Upper lobe of left lung (tissue), 4 donors: ENCODE results near the gene EIF4EBP3.

Experiments used
- POLR2A ChIP-seq, 4 donors: fragments of 450-650 bp; IDR thresholded peaks; one replicate each; pipeline ENCODE4 v1.5.1; 2016 to 2017; ENCODE audit warnings: antibody characterized with exemption in 4 of 4, mild to moderate bottlenecking in 2 of 4
- POLR2AphosphoS5 ChIP-seq, 2 donors: sonication (generic); formaldehyde crosslinking; IDR thresholded peaks; one replicate each; pipeline ENCODE4 v1.5.1; 2017; ENCODE audit warnings: antibody characterized with exemption in 2 of 2
- TF ChIP-seq, protein P1 (sequence below), 6 experiments: fragments of 450-650 bp in 4 of 6; fragments of 200-600 bp in 2 of 6; sonication (generic) in 2 of 6; IDR thresholded peaks; one replicate each; pipeline ENCODE4 v1.5.1; 2016 to 2019; ENCODE audit warnings: antibody characterized with exemption in 6 of 6

DNA sequence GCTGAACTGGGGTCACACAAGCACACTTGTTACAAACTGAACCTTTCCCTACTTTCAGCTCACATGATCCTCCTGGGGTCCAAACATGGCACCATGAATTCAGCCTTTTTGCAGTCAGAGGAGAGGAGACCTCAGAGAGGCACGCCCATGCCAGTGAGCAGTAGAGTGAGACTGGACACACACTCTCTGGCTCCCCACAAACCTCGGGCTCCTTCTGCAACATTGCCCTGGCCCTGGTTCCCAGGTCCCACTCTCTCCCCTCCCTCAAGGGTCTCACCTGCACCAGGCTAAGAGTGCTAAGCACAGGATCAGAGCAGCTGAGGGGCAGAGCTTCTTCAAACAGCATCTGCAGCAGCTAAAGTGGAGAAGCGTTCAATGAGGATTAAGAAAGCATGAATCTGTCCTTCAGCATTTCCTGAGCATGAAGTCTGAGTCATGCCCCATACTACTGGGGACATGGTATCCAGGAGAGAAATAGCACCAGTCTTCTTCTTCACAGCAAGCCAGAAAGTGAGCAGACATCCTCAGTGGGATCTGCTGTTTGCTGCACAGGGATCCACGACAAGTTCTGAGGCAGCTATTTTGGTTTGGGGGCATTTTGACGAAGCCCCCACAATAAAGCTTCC is 44.4 kb downstream of the EIF4EBP3 start:
- peak in 1 of 4 donors; percentile 43 for TF ChIP-seq POLR2A (IDR thresholded peaks at IDR 0.05)
- TF ChIP-seq, protein P1, sequence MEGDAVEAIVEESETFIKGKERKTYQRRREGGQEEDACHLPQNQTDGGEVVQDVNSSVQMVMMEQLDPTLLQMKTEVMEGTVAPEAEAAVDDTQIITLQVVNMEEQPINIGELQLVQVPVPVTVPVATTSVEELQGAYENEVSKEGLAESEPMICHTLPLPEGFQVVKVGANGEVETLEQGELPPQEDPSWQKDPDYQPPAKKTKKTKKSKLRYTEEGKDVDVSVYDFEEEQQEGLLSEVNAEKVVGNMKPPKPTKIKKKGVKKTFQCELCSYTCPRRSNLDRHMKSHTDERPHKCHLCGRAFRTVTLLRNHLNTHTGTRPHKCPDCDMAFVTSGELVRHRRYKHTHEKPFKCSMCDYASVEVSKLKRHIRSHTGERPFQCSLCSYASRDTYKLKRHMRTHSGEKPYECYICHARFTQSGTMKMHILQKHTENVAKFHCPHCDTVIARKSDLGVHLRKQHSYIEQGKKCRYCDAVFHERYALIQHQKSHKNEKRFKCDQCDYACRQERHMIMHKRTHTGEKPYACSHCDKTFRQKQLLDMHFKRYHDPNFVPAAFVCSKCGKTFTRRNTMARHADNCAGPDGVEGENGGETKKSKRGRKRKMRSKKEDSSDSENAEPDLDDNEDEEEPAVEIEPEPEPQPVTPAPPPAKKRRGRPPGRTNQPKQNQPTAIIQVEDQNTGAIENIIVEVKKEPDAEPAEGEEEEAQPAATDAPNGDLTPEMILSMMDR (IDR thresholded peaks at IDR 0.05) = no peak
- no peak for TF ChIP-seq POLR2AphosphoS5 (IDR thresholded peaks at IDR 0.05)
